ENCODE data around the gene CISTR. TPM values are rescaled to one million over a fixed set of nuclear protein-coding genes. Genes with fewer than 3 reads are reported as not detected.

Gene CISTR
- total and polyA plus RNA-seq, 2 donors (not counting 3 experiments of a cell fraction or from before 2014, with no cell fraction given) = not detected

DNA sequence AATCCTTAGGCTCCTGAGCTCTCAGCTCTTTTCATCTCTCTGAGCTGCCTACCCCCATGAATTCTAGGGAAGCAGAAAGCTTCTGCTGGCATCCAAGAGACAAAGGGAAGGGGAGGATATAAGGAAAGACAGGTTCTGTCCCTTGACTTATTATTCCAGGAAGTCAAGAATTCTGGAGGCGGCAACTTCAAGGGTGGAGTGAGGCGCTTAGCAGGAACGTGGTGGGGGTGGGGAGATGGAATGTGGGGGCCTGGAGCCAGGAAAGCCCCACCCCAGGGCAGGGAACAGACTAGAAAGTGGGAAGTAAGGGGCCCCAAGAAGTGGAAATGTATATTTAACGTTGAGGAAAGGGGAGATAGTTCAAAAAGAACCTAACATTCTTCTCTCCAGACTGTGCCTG, 26.0 kb downstream of the CISTR start:
- CTCF ChIA-PET = interaction anchor here (0.8 to 4.8 kb wide), 3 partner anchors 18 to 24 kb away, joined by 3 to 34 read pairs (median 27); no protein-coding TSS in a partner anchor
- BruUV-seq (replicated peaks) = no TSS peak
- dilution Hi-C loops (cut with MboI; ENCODE audit: extremely low pct_ligation_motif_present, low sequenced_read_pairs) = no loop called here

More for the DNA sequence above, 26.0 kb downstream of the CISTR start:
- DNase-seq (ENCODE audit: low read depth, low spot score) (no peak), FAIRE-seq (no peak)
- H3K36me3 ChIP-seq (ENCODE audit: control insufficient read depth in 2 of 2, extremely low read depth in 1 of 2, insufficient read depth in 2 of 2, low read length in 2 of 2) = peaks cover 0 to 30% of the 10 kb centered on the region in 2 experiments
- TF ChIP-seq GATA2 (IDR thresholded peaks at IDR 0.05; ENCODE audit: insufficient read depth, insufficient read length, low read depth, low read length) (no peak), FOS (IDR thresholded peaks at IDR 0.05; ENCODE audit: borderline replicate concordance, insufficient read depth, low read length) (no peak), EZH2 (IDR thresholded peaks at IDR 0.05; ENCODE audit: borderline replicate concordance, low read depth, low read length, severe bottlenecking) (no peak), POLR2A (IDR thresholded peaks at IDR 0.05; ENCODE audit: low read depth, low read length) (no peak)
- TF ChIP-seq, protein P1, sequence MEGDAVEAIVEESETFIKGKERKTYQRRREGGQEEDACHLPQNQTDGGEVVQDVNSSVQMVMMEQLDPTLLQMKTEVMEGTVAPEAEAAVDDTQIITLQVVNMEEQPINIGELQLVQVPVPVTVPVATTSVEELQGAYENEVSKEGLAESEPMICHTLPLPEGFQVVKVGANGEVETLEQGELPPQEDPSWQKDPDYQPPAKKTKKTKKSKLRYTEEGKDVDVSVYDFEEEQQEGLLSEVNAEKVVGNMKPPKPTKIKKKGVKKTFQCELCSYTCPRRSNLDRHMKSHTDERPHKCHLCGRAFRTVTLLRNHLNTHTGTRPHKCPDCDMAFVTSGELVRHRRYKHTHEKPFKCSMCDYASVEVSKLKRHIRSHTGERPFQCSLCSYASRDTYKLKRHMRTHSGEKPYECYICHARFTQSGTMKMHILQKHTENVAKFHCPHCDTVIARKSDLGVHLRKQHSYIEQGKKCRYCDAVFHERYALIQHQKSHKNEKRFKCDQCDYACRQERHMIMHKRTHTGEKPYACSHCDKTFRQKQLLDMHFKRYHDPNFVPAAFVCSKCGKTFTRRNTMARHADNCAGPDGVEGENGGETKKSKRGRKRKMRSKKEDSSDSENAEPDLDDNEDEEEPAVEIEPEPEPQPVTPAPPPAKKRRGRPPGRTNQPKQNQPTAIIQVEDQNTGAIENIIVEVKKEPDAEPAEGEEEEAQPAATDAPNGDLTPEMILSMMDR (IDR thresholded peaks at IDR 0.05; ENCODE audit: extremely low read depth in 1 of 2, insufficient read depth in 1 of 2, low read depth in 1 of 2, low read length in 2 of 2) = no peak
- intact Hi-C loops (cut with micrococcal nuclease) = loop anchor here (2.0 kb wide), 1 partner anchor 21 kb away; no protein-coding TSS in a partner anchor
- POLR2A ChIA-PET = no interaction called here
- H4K20me1 ChIP-seq (replicated peaks; ENCODE audit: control insufficient read depth, extremely low read depth, insufficient read depth, low read length) = no peaks in the 10 kb centered on the region
- H3K79me2 ChIP-seq (ENCODE audit: control insufficient read depth, insufficient read depth, low read length) = no peaks in the 10 kb centered on the region
- H3K9ac ChIP-seq (replicated peaks; ENCODE audit: extremely low read depth, insufficient read depth, low read length) = no peak overlapping the region
- no peak overlapping the region for H3K4me3 ChIP-seq (replicated peaks in 1 of 3; ENCODE audit: insufficient read depth in 1 of 3, low read depth in 1 of 3, low read length in 3 of 3)
- no peak overlapping the region for H2AFZ ChIP-seq (ENCODE audit: low read depth, low read length)
- H3K9me1 ChIP-seq (replicated peaks; ENCODE audit: control insufficient read depth, extremely low read depth, insufficient read depth, low read length) = no peaks in the 10 kb centered on the region
- H3K4me1 ChIP-seq (ENCODE audit: control insufficient read depth, extremely low read depth, insufficient read depth, low read length) = peaks cover 14% of the 10 kb centered on the region
- peak overlapping the region; percentile 72 for H3K4me2 ChIP-seq (ENCODE audit: insufficient read depth, low read length)
- H3K9me3 ChIP-seq (replicated peaks; ENCODE audit: control insufficient read depth, insufficient read depth, low read length) = no peaks in the 10 kb centered on the region
- no peak overlapping the region for H3K27ac ChIP-seq (ENCODE audit: insufficient read depth, low read depth, low read length)
- H3K27me3 ChIP-seq (ENCODE audit: control insufficient read depth in 2 of 2, insufficient read depth in 2 of 2, low read length in 2 of 2) = peaks cover 0 to 3% of the 10 kb centered on the region in 2 experiments

All from endothelial cell of umbilical vein (primary cell).